ENCODE measurements around the gene TMEM167B.

Gene TMEM167B

DNA sequence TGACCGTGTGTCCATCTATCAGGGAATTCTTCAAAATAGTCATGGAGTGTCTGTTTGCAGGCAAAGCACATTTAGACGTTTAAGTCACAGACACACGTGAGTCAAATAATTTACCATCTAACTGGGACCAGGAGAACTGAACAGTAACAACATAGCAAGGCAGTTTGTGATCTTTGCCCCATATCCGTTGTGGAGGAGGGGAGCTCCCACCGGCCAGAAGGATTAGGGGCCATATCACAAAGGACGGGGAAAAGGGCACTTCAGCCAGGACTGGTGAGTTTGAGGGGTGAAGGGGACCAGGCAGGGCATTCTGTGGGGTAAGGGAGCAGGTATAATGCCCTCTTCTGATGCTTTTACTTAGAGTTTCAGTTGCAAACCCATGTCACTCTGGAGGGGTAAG lies 46.2 kb downstream of the TMEM167B start:
- no peaks in the 10 kb centered on the region for H4K20me1 ChIP-seq (ENCODE audit: insufficient read depth)
- no peak overlapping the region for H3K27ac ChIP-seq
- H3K79me2 ChIP-seq (ENCODE audit: insufficient read depth, low read depth), result no peaks in the 10 kb centered on the region
- H3K9ac ChIP-seq, result no peak overlapping the region
- TF ChIP-seq, protein P1, sequence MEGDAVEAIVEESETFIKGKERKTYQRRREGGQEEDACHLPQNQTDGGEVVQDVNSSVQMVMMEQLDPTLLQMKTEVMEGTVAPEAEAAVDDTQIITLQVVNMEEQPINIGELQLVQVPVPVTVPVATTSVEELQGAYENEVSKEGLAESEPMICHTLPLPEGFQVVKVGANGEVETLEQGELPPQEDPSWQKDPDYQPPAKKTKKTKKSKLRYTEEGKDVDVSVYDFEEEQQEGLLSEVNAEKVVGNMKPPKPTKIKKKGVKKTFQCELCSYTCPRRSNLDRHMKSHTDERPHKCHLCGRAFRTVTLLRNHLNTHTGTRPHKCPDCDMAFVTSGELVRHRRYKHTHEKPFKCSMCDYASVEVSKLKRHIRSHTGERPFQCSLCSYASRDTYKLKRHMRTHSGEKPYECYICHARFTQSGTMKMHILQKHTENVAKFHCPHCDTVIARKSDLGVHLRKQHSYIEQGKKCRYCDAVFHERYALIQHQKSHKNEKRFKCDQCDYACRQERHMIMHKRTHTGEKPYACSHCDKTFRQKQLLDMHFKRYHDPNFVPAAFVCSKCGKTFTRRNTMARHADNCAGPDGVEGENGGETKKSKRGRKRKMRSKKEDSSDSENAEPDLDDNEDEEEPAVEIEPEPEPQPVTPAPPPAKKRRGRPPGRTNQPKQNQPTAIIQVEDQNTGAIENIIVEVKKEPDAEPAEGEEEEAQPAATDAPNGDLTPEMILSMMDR (conservative IDR thresholded peaks at IDR 0.05; ENCODE audit: low read depth, low read length), result no peak
- H3K4me2 ChIP-seq, result no peak overlapping the region
- no peaks in the 10 kb centered on the region for H3K36me3 ChIP-seq (ENCODE audit: insufficient read depth)
- no peaks in the 10 kb centered on the region for H3K27me3 ChIP-seq (ENCODE audit: insufficient read depth, low read depth)
- no peak overlapping the region for H2AFZ ChIP-seq (ENCODE audit: low read depth)
- no peaks in the 10 kb centered on the region for H3K4me1 ChIP-seq (ENCODE audit: low read depth, poor library complexity, severe bottlenecking)
- H3K4me3 ChIP-seq (IDR thresholded peaks at IDR 0.05; ENCODE audit: insufficient read depth, low read depth, low read length), result no peak overlapping the region

DNA sequence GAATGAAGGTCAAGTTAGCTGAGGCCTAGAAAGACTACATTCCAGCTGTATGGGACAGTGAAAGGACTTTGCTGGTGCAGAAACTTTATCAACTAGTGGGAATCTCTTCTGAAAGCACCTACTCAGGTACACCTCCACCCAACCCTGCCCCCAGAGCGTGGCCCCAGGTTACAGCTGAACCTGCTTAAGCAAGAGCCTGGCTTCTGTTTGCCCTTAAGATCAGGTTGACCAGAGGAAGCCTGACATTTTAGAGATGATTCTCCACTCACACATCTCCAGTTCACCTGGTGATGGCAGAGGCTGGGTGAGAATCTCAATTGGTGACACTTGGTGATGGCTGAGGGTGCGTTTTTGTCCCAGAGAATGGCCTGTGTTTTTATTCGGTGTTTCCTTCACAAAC lies 47.4 kb downstream of the TMEM167B start:
- H3K4me1 ChIP-seq (ENCODE audit: low read depth, poor library complexity, severe bottlenecking), result no peaks in the 10 kb centered on the region
- H3K9ac ChIP-seq, result no peak overlapping the region
- H3K4me2 ChIP-seq, result no peak overlapping the region
- no peak overlapping the region for H3K4me3 ChIP-seq (IDR thresholded peaks at IDR 0.05; ENCODE audit: insufficient read depth, low read depth, low read length)
- H3K79me2 ChIP-seq (ENCODE audit: insufficient read depth, low read depth), result no peaks in the 10 kb centered on the region
- no peaks in the 10 kb centered on the region for H3K36me3 ChIP-seq (ENCODE audit: insufficient read depth)
- H3K27ac ChIP-seq, result no peak overlapping the region
- H4K20me1 ChIP-seq (ENCODE audit: insufficient read depth), result no peaks in the 10 kb centered on the region
- H3K27me3 ChIP-seq (ENCODE audit: insufficient read depth, low read depth), result no peaks in the 10 kb centered on the region
- TF ChIP-seq, protein P1 (conservative IDR thresholded peaks at IDR 0.05; ENCODE audit: low read depth, low read length), result no peak
- no peak overlapping the region for H2AFZ ChIP-seq (ENCODE audit: low read depth)

DNA sequence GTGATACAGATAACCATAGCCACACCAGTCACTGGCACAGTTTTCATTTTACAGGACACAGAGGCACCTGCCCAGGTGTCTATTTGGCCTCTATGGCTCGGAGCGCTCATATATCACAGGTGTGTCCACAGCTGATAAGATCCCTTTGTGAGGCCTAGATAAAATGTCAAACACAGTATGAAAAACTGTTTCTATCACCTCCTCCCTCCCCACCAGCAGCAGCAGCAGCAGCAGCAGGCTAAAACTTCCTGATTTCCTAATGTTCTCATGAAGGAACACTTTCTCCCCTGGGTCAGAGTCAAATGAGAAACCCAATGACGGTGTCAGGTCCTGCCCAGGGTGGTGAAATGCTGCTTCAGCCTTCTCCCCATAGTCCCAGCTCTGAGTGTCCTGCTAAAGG lies 47.8 kb downstream of the TMEM167B start:
- TF ChIP-seq, protein P1 (conservative IDR thresholded peaks at IDR 0.05; ENCODE audit: low read depth, low read length), result no peak
- no peak overlapping the region for H3K4me3 ChIP-seq (IDR thresholded peaks at IDR 0.05; ENCODE audit: insufficient read depth, low read depth, low read length)
- no peak overlapping the region for H3K9ac ChIP-seq
- H2AFZ ChIP-seq (ENCODE audit: low read depth), result no peak overlapping the region
- no peaks in the 10 kb centered on the region for H4K20me1 ChIP-seq (ENCODE audit: insufficient read depth)
- H3K27ac ChIP-seq, result no peak overlapping the region
- H3K4me2 ChIP-seq, result no peak overlapping the region
- no peaks in the 10 kb centered on the region for H3K36me3 ChIP-seq (ENCODE audit: insufficient read depth)
- H3K79me2 ChIP-seq (ENCODE audit: insufficient read depth, low read depth), result no peaks in the 10 kb centered on the region
- H3K4me1 ChIP-seq (ENCODE audit: low read depth, poor library complexity, severe bottlenecking), result no peaks in the 10 kb centered on the region
- H3K27me3 ChIP-seq (ENCODE audit: insufficient read depth, low read depth), result no peaks in the 10 kb centered on the region

DNA sequence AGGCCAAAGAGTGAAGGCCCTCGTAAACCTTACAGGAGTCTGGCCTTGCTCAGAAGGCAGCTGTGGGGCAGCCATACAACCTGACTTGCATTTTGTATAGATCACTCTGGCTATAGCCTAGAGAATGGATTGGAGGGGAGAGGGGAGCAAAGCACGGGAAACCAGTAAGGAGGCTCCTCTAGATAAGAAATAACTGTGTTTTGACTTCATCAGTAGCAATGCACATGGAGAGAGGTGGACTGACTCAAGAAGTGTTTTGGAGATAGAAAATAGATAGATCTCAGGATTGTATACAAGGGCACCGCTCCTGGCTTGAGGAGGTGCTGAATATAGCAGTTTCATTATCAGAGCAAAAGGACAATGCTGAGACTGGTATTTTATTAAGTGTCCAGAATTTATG lies 49.8 kb downstream of the TMEM167B start:
- Histone ChIP-seq H3K4me1 (ENCODE audit: low read depth, poor library complexity, severe bottlenecking) (no peaks in the 10 kb centered on the region), H3K27ac (no peak overlapping the region), H2AFZ (ENCODE audit: low read depth) (no peak overlapping the region), H3K9ac (no peak overlapping the region), H3K4me3 (IDR thresholded peaks at IDR 0.05; ENCODE audit: insufficient read depth, low read depth, low read length) (no peak overlapping the region), H4K20me1 (ENCODE audit: insufficient read depth) (no peaks in the 10 kb centered on the region), H3K4me2 (no peak overlapping the region), H3K36me3 (ENCODE audit: insufficient read depth) (no peaks in the 10 kb centered on the region), H3K27me3 (ENCODE audit: insufficient read depth, low read depth) (no peaks in the 10 kb centered on the region), H3K79me2 (ENCODE audit: insufficient read depth, low read depth) (no peaks in the 10 kb centered on the region)
- TF ChIP-seq, protein P1 (conservative IDR thresholded peaks at IDR 0.05; ENCODE audit: low read depth, low read length), result no peak

Measured in KMS-11 (cell line).